Heart right ventricle (tissue), 16 donors: ENCODE measurements around the gene TSPAN9. TPM values are rescaled to one million over a fixed set of nuclear protein-coding genes. Genes with fewer than 3 reads are reported as not detected.

Source experiments
- ATAC-seq, 8 donors: fragments of 200-7000 bp; cut with Tn5 transposase; one replicate each; pipeline ENCODE4 v1.9.1; 2020; ENCODE audit warnings: mild to moderate bottlenecking in 8 of 8, moderate library complexity in 8 of 8, moderate number of reproducible peaks in 1 of 8
- DNase-seq, 2 donors: peaks; one replicate each; pipeline ENCODE4 v3.0.0-alpha.2; 2020
- H3K27ac ChIP-seq, 10 donors: fragments of 200-600 bp; sonication (generic) in 2 of 10; one replicate each; pipeline versions ENCODE4 v1.5.0 to v1.8.0; 2020 to 2022; ENCODE audit warnings: mild to moderate bottlenecking in 3 of 10
- H3K27me3 ChIP-seq, 7 donors: fragments of 200-600 bp; one replicate each; pipeline ENCODE4 v1.8.0; 2021 to 2022; ENCODE audit warnings: mild to moderate bottlenecking in 2 of 7
- H3K36me3 ChIP-seq, 9 donors: fragments of 200-600 bp; sonication (generic) in 1 of 9; one replicate each; pipeline versions ENCODE4 v1.5.0 to v1.8.0; 2020 to 2022; ENCODE audit warnings: mild to moderate bottlenecking in 2 of 9
- H3K4me1 ChIP-seq, 9 donors: fragments of 200-600 bp; sonication (generic) in 1 of 9; one replicate each; pipeline versions ENCODE4 v1.5.0 to v1.8.0; 2020 to 2022; ENCODE audit warnings: mild to moderate bottlenecking in 4 of 9
- H3K4me3 ChIP-seq, 10 donors: fragments of 200-600 bp; sonication (generic) in 2 of 10; one replicate each; pipeline versions ENCODE4 v1.5.0 to v1.8.0; 2020 to 2022; ENCODE audit warnings: mild to moderate bottlenecking in 7 of 10, moderate library complexity in 2 of 10
- H3K9me3 ChIP-seq, 11 donors: fragments of 200-600 bp in 10 of 11; sonication (generic) in 2 of 11; one replicate each; pipeline versions ENCODE4 v1.5.0 to v1.8.0; 2013 to 2022; ENCODE audit warnings: mild to moderate bottlenecking in 2 of 11, control low read depth in 1 of 11, moderate library complexity in 1 of 11
- WGBS, 2 donors: extraction: QIAGEN DNeasy Blood & Tissue Kit; methylation state at CpG; one replicate each; pipeline ENCODE4 v1.1.7; 2013; ENCODE audit warnings: inconsistent platforms in 1 of 2; 5-methylcytosine and 5-hydroxymethylcytosine counted together
- intact Hi-C, 10 donors: fragments of 100-400 bp; cut with DNase I; formaldehyde crosslinking; loops; one replicate each; pipeline versions ENCODE4 v1.11.1 to v1.14.2; 2022
- polyA plus RNA-seq, 2 donors: library from polyadenylated mRNA; stranded (reverse); fragments of 200-250 nt; gene quantifications; one replicate each; pipeline ENCODE4 v1.2.3, GENCODE V29; 2013
- total RNA-seq, 10 donors: library from RNA; stranded (reverse); fragmentation: NEBNext Ultra II Directional in 3 of 10; extraction: Animal tissue kit (Norgen Biotek cat#: 25700) in 3 of 10; gene quantifications; one replicate each; pipeline versions ENCODE4 v1.2.1 to v1.2.4, GENCODE V29; 2021 to 2023
- TF ChIP-seq, protein P1 (sequence below), 9 donors: fragments of 200-600 bp; sonication (generic) in 2 of 9; IDR thresholded peaks; one replicate each; pipeline versions ENCODE4 v1.5.0 to v1.8.0; 2021 to 2022; ENCODE audit warnings: antibody characterized with exemption in 9 of 9, mild to moderate bottlenecking in 5 of 9, moderate library complexity in 1 of 9
- donor health status: Arrhythmogenic right ventricular cardiomyopathy.
- donor health status: ischemic (EF 13 %, LVEDD 7.1; RV severe dilation, severe dysfunction).
- donor health status: healthy with polysubstance abuse.
- donor health status: DM: no; HTN: yes; CAD: no.
- donor health status: DM: no; HTN: no; CAD: no.
- donor health status: ischemic (EF 25% LVEDD 6.9; RV normal size, moderate dysfunction).
- donor health status: ischemic (EF 25% LVEDD 5.7; RV mildly dilated, moderate dysfunction).
- donor health status: healthy.
- donor health status: DM: yes; HTN: yes; CAD: no.
- donor health status: Ischemic cardiomyopathy.
- donor health status: ischemic (EF 35%, LVEDD 5.7; RV mildly dilated, moderate dysfunction).
- donor health status: nonischemic (EF 11% LVEDD 7.7; RV severe dilation, severe dysfunction).
- donor health status: DM: yes; HTN: yes; CAD: no.
- donor health status: PGD.
- donor health status: ischemic (EF 29% LVEDD 5.4; RV normal size, mild dysfunction).
- donor health status: nonischemic (EF 23%, LVEDD 6.1; RV moderate dilation, normal function).

The TSPAN9 gene
- total and polyA plus RNA-seq, 12 donors, result 63.0 to 401 (median 251) TPM

DNA sequence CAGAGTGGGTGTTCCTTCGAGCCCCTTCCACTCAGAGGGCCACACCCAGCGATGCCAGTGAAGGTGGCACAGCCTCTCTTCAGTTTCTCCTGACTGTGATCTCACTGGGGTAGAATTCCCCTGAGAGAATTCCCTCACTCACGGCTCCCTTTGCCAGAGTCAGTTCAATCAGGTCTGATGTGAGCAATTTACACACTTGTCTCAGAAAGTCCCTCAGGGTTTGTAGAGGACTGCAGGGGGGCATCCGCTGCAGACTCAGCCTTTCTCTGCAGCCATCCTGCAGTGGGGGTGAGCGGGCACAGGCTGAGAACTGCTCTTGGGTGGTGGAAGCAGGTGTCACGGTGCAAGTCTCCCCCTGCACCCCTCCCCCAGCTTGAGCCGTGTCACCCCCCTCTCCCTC, 208.4 kb downstream of the TSPAN9 start:
- TF ChIP-seq, protein P1, sequence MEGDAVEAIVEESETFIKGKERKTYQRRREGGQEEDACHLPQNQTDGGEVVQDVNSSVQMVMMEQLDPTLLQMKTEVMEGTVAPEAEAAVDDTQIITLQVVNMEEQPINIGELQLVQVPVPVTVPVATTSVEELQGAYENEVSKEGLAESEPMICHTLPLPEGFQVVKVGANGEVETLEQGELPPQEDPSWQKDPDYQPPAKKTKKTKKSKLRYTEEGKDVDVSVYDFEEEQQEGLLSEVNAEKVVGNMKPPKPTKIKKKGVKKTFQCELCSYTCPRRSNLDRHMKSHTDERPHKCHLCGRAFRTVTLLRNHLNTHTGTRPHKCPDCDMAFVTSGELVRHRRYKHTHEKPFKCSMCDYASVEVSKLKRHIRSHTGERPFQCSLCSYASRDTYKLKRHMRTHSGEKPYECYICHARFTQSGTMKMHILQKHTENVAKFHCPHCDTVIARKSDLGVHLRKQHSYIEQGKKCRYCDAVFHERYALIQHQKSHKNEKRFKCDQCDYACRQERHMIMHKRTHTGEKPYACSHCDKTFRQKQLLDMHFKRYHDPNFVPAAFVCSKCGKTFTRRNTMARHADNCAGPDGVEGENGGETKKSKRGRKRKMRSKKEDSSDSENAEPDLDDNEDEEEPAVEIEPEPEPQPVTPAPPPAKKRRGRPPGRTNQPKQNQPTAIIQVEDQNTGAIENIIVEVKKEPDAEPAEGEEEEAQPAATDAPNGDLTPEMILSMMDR (IDR thresholded peaks at IDR 0.05), result no peak
- Histone ChIP-seq H3K4me1 (peaks cover 0 to 34% (median 16%) of the 10 kb centered on the region in 9 donors), H3K9me3 (no peaks in the 10 kb centered on the region), H3K27me3 (no peaks in the 10 kb centered on the region), H3K27ac (no peak overlapping the region), H3K36me3 (peaks cover 0 to 90% (median 29%) of the 10 kb centered on the region in 9 donors), H3K4me3 (no peak overlapping the region)
- WGBS, 2 donors, result 86 to 87% methylated on average over 7 of the region's 7 CpGs
- ATAC-seq, result no peak
- DNase-seq, result no peak
- intact Hi-C loops, result no loop called here

- no peak for DNase-seq
- no peaks in the 10 kb centered on the region for H3K9me3 ChIP-seq
- H3K36me3 ChIP-seq, result peaks cover 0 to 75% (median 12%) of the 10 kb centered on the region in 9 donors
- H3K27ac ChIP-seq, result no peak overlapping the region
- no peak for ATAC-seq
- no peak overlapping the region for H3K4me3 ChIP-seq
- 80 to 86% methylated on average over 8 of the region's 8 CpGs for WGBS, 2 donors
- intact Hi-C loops, result no loop called here
- TF ChIP-seq, protein P1 (IDR thresholded peaks at IDR 0.05), result no peak
- H3K4me1 ChIP-seq, result peaks cover 2 to 27% (median 6%) of the 10 kb centered on the region in 9 donors
- no peaks in the 10 kb centered on the region for H3K27me3 ChIP-seq
Observed at GRCh38 chr12:3288690-3289089, 211.5 kb downstream of the TSPAN9 start.

- ATAC-seq (no peak), DNase-seq (no peak)
- Histone ChIP-seq H3K36me3 (peaks cover 0 to 64% (median 2%) of the 10 kb centered on the region in 9 donors), H3K27me3 (no peaks in the 10 kb centered on the region), H3K4me3 (no peak overlapping the region), H3K27ac (no peak overlapping the region), H3K4me1 (peaks cover 6 to 35% (median 16%) of the 10 kb centered on the region in 9 donors), H3K9me3 (no peaks in the 10 kb centered on the region)
- 85 to 87% methylated on average over 9 of the region's 9 CpGs for WGBS, 2 donors
- TF ChIP-seq, protein P1 (IDR thresholded peaks at IDR 0.05), result no peak
- intact Hi-C loops, result loop anchor here in 1 of 10 donors (10.0 kb wide), 1 partner anchor 165 kb away; no protein-coding TSS in a partner anchor
Observed at GRCh38 chr12:3289702-3290101, 212.5 kb downstream of the TSPAN9 start.

GRCh38 chr12:3291939-3292338, 214.8 kb downstream of the TSPAN9 start:
- intact Hi-C loops, result loop anchor here in 1 of 10 donors (10.0 kb wide), 1 partner anchor 163 kb away; no protein-coding TSS in a partner anchor
- H3K27me3 ChIP-seq, result no peaks in the 10 kb centered on the region
- no peak for ATAC-seq

More at GRCh38 chr12:3291939-3292338, 214.8 kb downstream of the TSPAN9 start:
- no peak overlapping the region for H3K4me3 ChIP-seq
- peaks cover 0 to 42% (median 0%) of the 10 kb centered on the region in 9 donors for H3K36me3 ChIP-seq
- H3K27ac ChIP-seq, result no peak overlapping the region
- no peaks in the 10 kb centered on the region for H3K9me3 ChIP-seq
- TF ChIP-seq, protein P1 (IDR thresholded peaks at IDR 0.05), result no peak
- H3K4me1 ChIP-seq, result peaks cover 6 to 42% (median 30%) of the 10 kb centered on the region in 9 donors
- WGBS, 2 donors, result 93 to 97% methylated on average over 15 to 16 of the region's 16 CpGs
- no peak for DNase-seq
